PC-3 (cell line): Measurements from ENCODE around the gene CD320. TPM values are rescaled to one million over a fixed set of nuclear protein-coding genes. Genes with fewer than 3 reads are reported as not detected.

Experiments
- ATAC-seq: fragments of 200-7000 bp; cut with Tn5 transposase; 2 replicates; pipeline ENCODE4 v1.9.1; 2020; ENCODE audit warnings: mild to moderate bottlenecking, moderate library complexity
- BruUV-seq: library from RNA; stranded (reverse); fragments of 400-500 nt; replicated peaks from 2 replicates; lab custom pipeline; 2021; lab: Mats Ljungman, UMichigan
- CTCF ChIA-PET: fragments of 300-600 bp; sonication (Branson Sonifier 250); formaldehyde crosslinking; loops from one replicate; lab custom pipeline; 2022; ENCODE audit warnings: antibody characterized with exemption; lab: Charles Lee
- POLR2A ChIA-PET: fragments of 300-600 bp; sonication (Branson Sonifier 250); formaldehyde crosslinking; loops from one replicate; lab custom pipeline; 2022; ENCODE audit warnings: antibody characterized with exemption; ENCODE audit not compliant: unreplicated experiment; lab: Charles Lee
- DNase-seq: peaks from one replicate; pipeline ENCODE4 v3.0.0-alpha.2; 2015
- H2AFZ ChIP-seq: fragments of 300-600 bp; sonication (generic); 2 replicates; pipeline ENCODE4 v1.6.0; 2016; ENCODE audit warnings: antibody characterized with exemption, low read length
- H3F3A ChIP-seq: fragments of 300-600 bp; sonication (generic); one replicate; pipeline ENCODE4 v1.6.0; 2017; ENCODE audit warnings: antibody characterized with exemption, low read length, control low read depth, mild to moderate bottlenecking; ENCODE audit not compliant: unreplicated experiment
- H3K27ac ChIP-seq: fragments of 300-600 bp; sonication (generic); 2 replicates; pipeline ENCODE4 v1.5.1; 2016; ENCODE audit warnings: mild to moderate bottlenecking, low read length
- H3K27me3 ChIP-seq: fragments of 300-600 bp; sonication (generic); 2 replicates; pipeline ENCODE4 v1.6.1; 2016; ENCODE audit warnings: low read length, mixed read lengths
- H3K36me3 ChIP-seq: fragments of 300-600 bp; sonication (generic); 2 replicates; pipeline ENCODE4 v1.6.1; 2016; ENCODE audit warnings: low read depth, mixed run types, low read length, mixed read lengths
- H3K4me1 ChIP-seq: fragments of 300-600 bp; sonication (generic); 2 replicates; pipeline ENCODE4 v1.5.1; 2016; ENCODE audit warnings: low read length; ENCODE audit not compliant: insufficient read depth
- H3K4me2 ChIP-seq: fragments of 300-600 bp; sonication (generic); 2 replicates; pipeline ENCODE4 v1.6.0; 2016; ENCODE audit warnings: low read length
- H3K4me3 ChIP-seq: fragments of 300-600 bp; sonication (generic); 2 replicates; pipeline ENCODE4 v1.5.1; 2016; ENCODE audit warnings: mild to moderate bottlenecking, low read length, mixed read lengths
- H3K79me2 ChIP-seq: fragments of 300-600 bp; sonication (generic); 2 replicates; pipeline ENCODE4 v1.6.1; 2017; ENCODE audit warnings: low read length, mixed read lengths
- H3K9ac ChIP-seq: fragments of 300-600 bp; sonication (generic); 2 replicates; pipeline ENCODE4 v1.6.0; 2016; ENCODE audit warnings: mild to moderate bottlenecking, low read length
- H3K9me2 ChIP-seq: fragments of 300-600 bp; sonication (generic); replicated peaks from 2 replicates; pipeline ENCODE4 v1.6.1; 2016; ENCODE audit warnings: mixed run types, low read length, mixed read lengths
- H3K9me3 ChIP-seq: fragments of 300-600 bp; sonication (generic); 2 replicates; pipeline ENCODE4 v1.6.1; 2016; ENCODE audit warnings: low read length, mixed read lengths
- H4K20me1 ChIP-seq: fragments of 300-600 bp; sonication (generic); 2 replicates; pipeline ENCODE4 v1.6.1; 2016; ENCODE audit warnings: low read length, mixed read lengths
- EZH2 ChIP-seq: fragments of 300-600 bp; sonication (generic); IDR thresholded peaks from one replicate; pipeline ENCODE4 v1.6.1; 2017; ENCODE audit warnings: antibody characterized with exemption, mild to moderate bottlenecking, low read length; ENCODE audit not compliant: unreplicated experiment
- EZH2phosphoT487 ChIP-seq: fragments of 300-600 bp; sonication (generic); IDR thresholded peaks from 2 replicates; pipeline ENCODE4 v1.6.1; 2018; ENCODE audit warnings: mild to moderate bottlenecking, antibody characterized with exemption, low read length, borderline replicate concordance
- intact Hi-C: fragments of 100-400 bp; cut with micrococcal nuclease; formaldehyde crosslinking; loops from 2 replicates; pipeline ENCODE4 v1.9.0; 2023
- total RNA-seq: library from RNA; depleted of rRNA; stranded (reverse); fragments of >200 nt; gene quantifications from 2 replicates; pipeline ENCODE4 v1.2.3, GENCODE V29; 2014
- TF ChIP-seq, protein P1 (sequence below): fragments of 300-600 bp; sonication (generic); conservative IDR thresholded peaks from 2 replicates; pipeline ENCODE4 v1.5.1; 2017; ENCODE audit warnings: antibody characterized with exemption, low read depth, mild to moderate bottlenecking, low read length

Gene CD320
- total RNA-seq, 1 experiment from 2014 or later: 221 TPM

DNA sequence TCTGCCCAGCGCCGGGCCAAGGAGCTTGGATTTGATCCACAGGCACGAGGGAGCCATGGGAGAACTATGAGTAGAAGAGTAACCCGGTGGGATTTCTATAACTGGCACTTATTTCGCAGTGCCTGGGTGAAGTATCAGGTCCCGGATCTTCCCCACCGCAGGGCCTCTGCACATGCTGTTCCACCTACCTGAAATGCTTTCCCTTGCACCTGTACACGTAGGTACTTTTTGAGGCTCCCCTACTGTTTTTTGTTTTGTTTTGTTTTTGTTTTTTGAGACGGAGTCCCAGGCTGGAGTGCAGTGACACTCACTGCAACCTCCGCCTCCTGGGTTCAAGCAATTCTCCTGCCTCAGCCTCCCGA lies 35.3 kb upstream of the CD320 start:
- Histone ChIP-seq H3K9ac (no peak overlapping the region), H3K4me3 (peak overlapping the region; percentile 69; the same call in 1 of the 2 replicates), H3K9me2 (no peaks in the 10 kb centered on the region), H3K4me1 (0 out of 2 replicates have a peak, but pooled peaks cover 4% of the 10 kb centered on the region), H3F3A (no peaks in the 10 kb centered on the region), H2AFZ (peak overlapping the region; percentile 91), H3K4me2 (peak overlapping the region; percentile 88), H3K27me3 (no peaks in the 10 kb centered on the region), H3K36me3 (no peaks in the 10 kb centered on the region), H3K9me3 (no peaks in the 10 kb centered on the region), H4K20me1 (no peaks in the 10 kb centered on the region), H3K79me2 (no peaks in the 10 kb centered on the region), H3K27ac (no peak overlapping the region)
- no peak for DNase-seq
- no peak for ATAC-seq
- TF ChIP-seq EZH2phosphoT487 (no peak), EZH2 (no peak)
- TF ChIP-seq, protein P1, sequence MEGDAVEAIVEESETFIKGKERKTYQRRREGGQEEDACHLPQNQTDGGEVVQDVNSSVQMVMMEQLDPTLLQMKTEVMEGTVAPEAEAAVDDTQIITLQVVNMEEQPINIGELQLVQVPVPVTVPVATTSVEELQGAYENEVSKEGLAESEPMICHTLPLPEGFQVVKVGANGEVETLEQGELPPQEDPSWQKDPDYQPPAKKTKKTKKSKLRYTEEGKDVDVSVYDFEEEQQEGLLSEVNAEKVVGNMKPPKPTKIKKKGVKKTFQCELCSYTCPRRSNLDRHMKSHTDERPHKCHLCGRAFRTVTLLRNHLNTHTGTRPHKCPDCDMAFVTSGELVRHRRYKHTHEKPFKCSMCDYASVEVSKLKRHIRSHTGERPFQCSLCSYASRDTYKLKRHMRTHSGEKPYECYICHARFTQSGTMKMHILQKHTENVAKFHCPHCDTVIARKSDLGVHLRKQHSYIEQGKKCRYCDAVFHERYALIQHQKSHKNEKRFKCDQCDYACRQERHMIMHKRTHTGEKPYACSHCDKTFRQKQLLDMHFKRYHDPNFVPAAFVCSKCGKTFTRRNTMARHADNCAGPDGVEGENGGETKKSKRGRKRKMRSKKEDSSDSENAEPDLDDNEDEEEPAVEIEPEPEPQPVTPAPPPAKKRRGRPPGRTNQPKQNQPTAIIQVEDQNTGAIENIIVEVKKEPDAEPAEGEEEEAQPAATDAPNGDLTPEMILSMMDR: no peak
- ChIA-PET CTCF (interaction anchor here (0.6 kb wide), 1 partner anchor 9 kb away, joined by 4 read pairs; no protein-coding TSS in a partner anchor), POLR2A (interaction anchor here (0.6 kb wide), 1 partner anchor 49 kb away, joined by 5 read pairs; no protein-coding TSS in a partner anchor)
- intact Hi-C loops: no loop called here
- no TSS peak for BruUV-seq

DNA sequence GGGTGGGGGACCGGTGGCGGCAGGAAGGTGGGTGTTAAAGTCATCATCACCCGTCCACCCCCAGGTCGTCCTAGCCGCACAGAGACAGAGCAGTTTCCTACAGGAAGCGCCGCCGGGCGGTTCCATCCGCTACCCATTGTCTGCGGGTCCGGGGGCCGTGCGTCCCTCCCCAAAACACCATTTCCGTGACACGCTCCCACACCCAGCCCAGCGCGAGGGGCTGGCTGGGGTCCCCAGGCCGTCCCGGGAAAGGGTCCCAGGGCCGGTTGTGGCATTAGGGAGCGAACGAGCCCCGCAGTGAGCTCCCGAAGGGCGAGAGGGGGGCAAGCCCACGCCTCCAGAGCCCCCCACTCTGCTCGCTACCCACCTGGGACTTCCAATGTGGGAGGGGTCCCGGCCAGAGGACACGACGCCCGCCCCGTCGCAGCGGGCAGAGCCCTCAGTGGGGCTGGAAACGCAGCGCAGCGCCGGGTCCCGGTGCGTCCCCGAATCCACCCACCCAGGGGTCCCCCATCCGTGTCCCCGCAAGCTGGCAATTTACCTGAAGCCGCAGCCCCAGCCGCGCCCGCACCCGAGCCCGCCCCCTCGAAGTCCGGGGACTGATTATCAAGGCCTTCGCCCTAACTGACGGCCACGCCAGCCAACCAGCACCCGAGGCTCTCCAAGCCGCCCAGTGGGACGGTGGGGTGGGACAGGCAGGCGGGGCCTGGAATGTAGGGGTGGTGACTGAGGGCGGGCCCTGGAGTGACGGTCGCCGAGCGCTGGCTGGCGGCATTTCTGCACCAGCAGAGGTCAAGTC lies 34.7 kb upstream of the CD320 start, which contains the start of gene KANK3:
Gene KANK3 (minus strand): TSS at position 579 of the 799 bp plus-strand sequence. CDS start 5,434 bp downstream, outside the sequence.
- Histone ChIP-seq H3K9ac (no peak within 1 kb of the TSS), H3K27ac (no peak within 1 kb of the TSS)
- CTCF ChIA-PET: no interaction called here

More for the DNA sequence above, 34.7 kb upstream of the CD320 start, which contains the start of gene KANK3:
- ATAC-seq (peak; percentile 100), DNase-seq (peak; percentile 99)
- TF ChIP-seq EZH2phosphoT487 (no peak), EZH2 (no peak)
- TF ChIP-seq, protein P1: no peak
- intact Hi-C loops: no loop called here
- H3K79me2 ChIP-seq: no peaks in the 10 kb centered on the region
- no peaks in the 10 kb centered on the region for H3K27me3 ChIP-seq
- no peaks in the 10 kb centered on the region for H3K9me3 ChIP-seq
- H3F3A ChIP-seq: no peaks in the 10 kb centered on the region
- peak within 1 kb of the TSS; percentile 91 for H2AFZ ChIP-seq
- no peaks in the 10 kb centered on the region for H4K20me1 ChIP-seq
- BruUV-seq: no TSS peak
- peak within 1 kb of the TSS; percentile 88 for H3K4me2 ChIP-seq
- no peaks in the 10 kb centered on the region for H3K9me2 ChIP-seq
- H3K36me3 ChIP-seq: no peaks in the 10 kb centered on the region
- H3K4me1 ChIP-seq: 0 out of 2 replicates have a peak, but pooled peaks cover 4% of the 10 kb centered on the region
- POLR2A ChIA-PET: no interaction called here
- H3K4me3 ChIP-seq: peak within 1 kb of the TSS; percentile 69
